A549 (cell line): ENCODE measurements around the gene POLR1E.

Experiments used
- HOXB5 ChIP-seq: fragments of 250-450 bp; sonication (Bioruptor Pico); IDR thresholded peaks from 2 replicates; pipeline ENCODE4 v1.5.0; 2020; ENCODE audit warnings: mild to moderate bottlenecking, moderate library complexity
- KDM1A ChIP-seq: fragments of 200-600 bp; sonication (generic); IDR thresholded peaks from 2 replicates; pipeline ENCODE4 v1.6.1; 2016; ENCODE audit warnings: low read depth, mild to moderate bottlenecking
- KDM5A ChIP-seq: fragments of 200-600 bp; sonication (generic); IDR thresholded peaks from 2 replicates; pipeline ENCODE4 v1.6.1; 2016; ENCODE audit warnings: antibody characterized with exemption, mild to moderate bottlenecking
- MAFK ChIP-seq: fragments of 450-650 bp; IDR thresholded peaks from 2 replicates; pipeline ENCODE4 v1.6.1; 2014; ENCODE audit not compliant: partially characterized antibody
- MAZ ChIP-seq: fragments of 150-350 bp; IDR thresholded peaks from 2 replicates; pipeline ENCODE4 v1.6.1; 2014; ENCODE audit warnings: antibody characterized with exemption, low read depth, low read length, borderline replicate concordance
- SMC3 ChIP-seq: fragments of >200 bp; sonication (Bioruptor Twin); formaldehyde crosslinking; IDR thresholded peaks from 3 replicates; pipeline ENCODE4 v1.6.1; 2018; ENCODE audit warnings: inconsistent platforms
- TF ChIP-seq, protein P1 (sequence below): fragments of >200 bp; sonication (Bioruptor Twin); formaldehyde crosslinking; IDR thresholded peaks from 3 replicates; pipeline ENCODE4 v1.5.1; 2016
- TF ChIP-seq, protein P2 (sequence below): fragments of 200-600 bp; sonication (generic); IDR thresholded peaks from 2 replicates; pipeline ENCODE4 v1.6.1; 2016; ENCODE audit warnings: antibody characterized with exemption, mild to moderate bottlenecking, moderate library complexity
- TF ChIP-seq, protein P3 (sequence below): fragments of 450-650 bp; IDR thresholded peaks from 2 replicates; pipeline ENCODE4 v1.6.1; 2014; ENCODE audit warnings: antibody characterized with exemption

DNA sequence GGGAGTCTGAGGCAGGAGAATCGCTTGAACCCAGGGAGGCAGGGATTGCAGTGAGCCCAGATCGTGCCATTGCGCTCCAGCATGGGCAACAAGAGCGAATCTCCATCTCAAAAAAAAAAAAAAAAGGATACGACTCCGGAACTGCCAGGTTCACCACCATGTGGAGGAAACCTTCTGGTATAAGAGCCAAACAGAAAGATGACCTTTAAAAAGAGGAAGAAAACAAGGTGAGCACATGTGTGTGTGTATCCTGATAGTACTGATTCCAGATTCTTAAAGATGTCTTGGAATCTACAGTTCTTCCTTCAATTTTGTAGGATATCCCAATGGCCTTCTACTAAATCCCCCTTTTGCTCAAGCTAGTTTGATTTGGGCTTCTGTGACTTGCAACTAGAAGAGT lies 56.7 kb downstream of the POLR1E start:
- TF ChIP-seq, protein P1, sequence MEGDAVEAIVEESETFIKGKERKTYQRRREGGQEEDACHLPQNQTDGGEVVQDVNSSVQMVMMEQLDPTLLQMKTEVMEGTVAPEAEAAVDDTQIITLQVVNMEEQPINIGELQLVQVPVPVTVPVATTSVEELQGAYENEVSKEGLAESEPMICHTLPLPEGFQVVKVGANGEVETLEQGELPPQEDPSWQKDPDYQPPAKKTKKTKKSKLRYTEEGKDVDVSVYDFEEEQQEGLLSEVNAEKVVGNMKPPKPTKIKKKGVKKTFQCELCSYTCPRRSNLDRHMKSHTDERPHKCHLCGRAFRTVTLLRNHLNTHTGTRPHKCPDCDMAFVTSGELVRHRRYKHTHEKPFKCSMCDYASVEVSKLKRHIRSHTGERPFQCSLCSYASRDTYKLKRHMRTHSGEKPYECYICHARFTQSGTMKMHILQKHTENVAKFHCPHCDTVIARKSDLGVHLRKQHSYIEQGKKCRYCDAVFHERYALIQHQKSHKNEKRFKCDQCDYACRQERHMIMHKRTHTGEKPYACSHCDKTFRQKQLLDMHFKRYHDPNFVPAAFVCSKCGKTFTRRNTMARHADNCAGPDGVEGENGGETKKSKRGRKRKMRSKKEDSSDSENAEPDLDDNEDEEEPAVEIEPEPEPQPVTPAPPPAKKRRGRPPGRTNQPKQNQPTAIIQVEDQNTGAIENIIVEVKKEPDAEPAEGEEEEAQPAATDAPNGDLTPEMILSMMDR: no peak
- no peak for TF ChIP-seq SMC3
- no peak for TF ChIP-seq MAFK
- no peak for TF ChIP-seq HOXB5
- no peak for TF ChIP-seq MAZ
- no peak for TF ChIP-seq KDM1A
- TF ChIP-seq KDM5A: no peak
- TF ChIP-seq, protein P2, sequence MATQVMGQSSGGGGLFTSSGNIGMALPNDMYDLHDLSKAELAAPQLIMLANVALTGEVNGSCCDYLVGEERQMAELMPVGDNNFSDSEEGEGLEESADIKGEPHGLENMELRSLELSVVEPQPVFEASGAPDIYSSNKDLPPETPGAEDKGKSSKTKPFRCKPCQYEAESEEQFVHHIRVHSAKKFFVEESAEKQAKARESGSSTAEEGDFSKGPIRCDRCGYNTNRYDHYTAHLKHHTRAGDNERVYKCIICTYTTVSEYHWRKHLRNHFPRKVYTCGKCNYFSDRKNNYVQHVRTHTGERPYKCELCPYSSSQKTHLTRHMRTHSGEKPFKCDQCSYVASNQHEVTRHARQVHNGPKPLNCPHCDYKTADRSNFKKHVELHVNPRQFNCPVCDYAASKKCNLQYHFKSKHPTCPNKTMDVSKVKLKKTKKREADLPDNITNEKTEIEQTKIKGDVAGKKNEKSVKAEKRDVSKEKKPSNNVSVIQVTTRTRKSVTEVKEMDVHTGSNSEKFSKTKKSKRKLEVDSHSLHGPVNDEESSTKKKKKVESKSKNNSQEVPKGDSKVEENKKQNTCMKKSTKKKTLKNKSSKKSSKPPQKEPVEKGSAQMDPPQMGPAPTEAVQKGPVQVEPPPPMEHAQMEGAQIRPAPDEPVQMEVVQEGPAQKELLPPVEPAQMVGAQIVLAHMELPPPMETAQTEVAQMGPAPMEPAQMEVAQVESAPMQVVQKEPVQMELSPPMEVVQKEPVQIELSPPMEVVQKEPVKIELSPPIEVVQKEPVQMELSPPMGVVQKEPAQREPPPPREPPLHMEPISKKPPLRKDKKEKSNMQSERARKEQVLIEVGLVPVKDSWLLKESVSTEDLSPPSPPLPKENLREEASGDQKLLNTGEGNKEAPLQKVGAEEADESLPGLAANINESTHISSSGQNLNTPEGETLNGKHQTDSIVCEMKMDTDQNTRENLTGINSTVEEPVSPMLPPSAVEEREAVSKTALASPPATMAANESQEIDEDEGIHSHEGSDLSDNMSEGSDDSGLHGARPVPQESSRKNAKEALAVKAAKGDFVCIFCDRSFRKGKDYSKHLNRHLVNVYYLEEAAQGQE: no peak
- TF ChIP-seq, protein P3, sequence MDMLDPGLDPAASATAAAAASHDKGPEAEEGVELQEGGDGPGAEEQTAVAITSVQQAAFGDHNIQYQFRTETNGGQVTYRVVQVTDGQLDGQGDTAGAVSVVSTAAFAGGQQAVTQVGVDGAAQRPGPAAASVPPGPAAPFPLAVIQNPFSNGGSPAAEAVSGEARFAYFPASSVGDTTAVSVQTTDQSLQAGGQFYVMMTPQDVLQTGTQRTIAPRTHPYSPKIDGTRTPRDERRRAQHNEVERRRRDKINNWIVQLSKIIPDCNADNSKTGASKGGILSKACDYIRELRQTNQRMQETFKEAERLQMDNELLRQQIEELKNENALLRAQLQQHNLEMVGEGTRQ: no peak
